Endothelial cell of umbilical vein (primary cell): ENCODE results near the gene CLRN1. TPM values are rescaled to one million over a fixed set of nuclear protein-coding genes. Genes with fewer than 3 reads are reported as not detected.

Source experiments
- BruUV-seq: library from RNA; stranded (reverse); fragments of 400-500 nt; replicated peaks from 2 replicates; lab custom pipeline; 2021; lab: Mats Ljungman, UMichigan
- CTCF ChIA-PET: fragments of 300-600, 350-600 bp; sonication (Branson Sonifier 250); formaldehyde crosslinking; loops from one replicate; lab custom pipeline; 2021; ENCODE audit warnings: antibody characterized with exemption, inconsistent platforms; lab: Charles Lee
- POLR2A ChIA-PET: fragments of 300-600, 350-600 bp; sonication (Branson Sonifier 250); formaldehyde crosslinking; loops from one replicate; lab custom pipeline; 2021; ENCODE audit warnings: antibody characterized with exemption, inconsistent platforms; lab: Charles Lee
- DNase-seq: peaks from one replicate; pipeline ENCODE4 v3.0.0-alpha.2; 2011; ENCODE audit warnings: low read depth, low spot score
- FAIRE-seq: peaks from 2 replicates; lab custom pipeline; 2011; peaks lifted over from hg19 to GRCh38; lab: Jason Lieb, UNC
- H2AFZ ChIP-seq: 2 replicates; pipeline ENCODE4 v1.6.0; 2012; ENCODE audit warnings: low read depth, low read length, control low read depth, inconsistent platforms
- H3K27ac ChIP-seq: 2 replicates; pipeline ENCODE4 v1.5.1; 2011; ENCODE audit warnings: low read depth, mild to moderate bottlenecking, control low read depth, low read length, moderate library complexity; ENCODE audit not compliant: insufficient read depth
- H3K27me3 ChIP-seq, 2 experiments: 2 replicates each; pipeline versions ENCODE4 v1.6.0 to v1.6.1; 2011; ENCODE audit warnings: low read length in 2 of 2, mixed read lengths in 1 of 2; ENCODE audit not compliant: control insufficient read depth in 2 of 2, insufficient read depth in 2 of 2
- H3K36me3 ChIP-seq, 2 experiments: 2 replicates in 1 of 2; 3 replicates in 1 of 2; pipeline ENCODE4 v1.5.1; 2011; ENCODE audit warnings: low read length in 2 of 2, mild to moderate bottlenecking in 1 of 2, moderate library complexity in 1 of 2; ENCODE audit not compliant: control insufficient read depth in 2 of 2, insufficient read depth in 2 of 2; ENCODE audit errors: extremely low read depth in 1 of 2
- H3K4me1 ChIP-seq: 3 replicates; pipeline ENCODE4 v1.5.1; 2011; ENCODE audit warnings: mild to moderate bottlenecking, low read length; ENCODE audit not compliant: control insufficient read depth, insufficient read depth; ENCODE audit errors: extremely low read depth
- H3K4me2 ChIP-seq: 2 replicates; pipeline ENCODE4 v1.6.1; 2011; ENCODE audit warnings: low read length, control low read depth, mixed read lengths; ENCODE audit not compliant: insufficient read depth
- H3K4me3 ChIP-seq, 3 experiments: fragments of 200-600 bp in 1 of 3; sonication (generic), shearing (Covaris generic) in 1 of 3; replicated peaks in 1 of 3; 2 replicates each; pipeline ENCODE4 v1.5.1; 2011 to 2016; ENCODE audit warnings: control low read depth in 3 of 3, low read length in 3 of 3, mild to moderate bottlenecking in 2 of 3, inconsistent platforms in 1 of 3, low read depth in 1 of 3, moderate library complexity in 1 of 3; ENCODE audit not compliant: insufficient read depth in 1 of 3
- H3K79me2 ChIP-seq: 2 replicates; pipeline ENCODE4 v1.6.0; 2012; ENCODE audit warnings: low read length, inconsistent platforms; ENCODE audit not compliant: control insufficient read depth, insufficient read depth
- H3K9ac ChIP-seq: replicated peaks from 2 replicates; pipeline ENCODE3; 2011; ENCODE audit warnings: low read length, control low read depth; ENCODE audit not compliant: insufficient read depth; ENCODE audit errors: extremely low read depth
- H3K9me1 ChIP-seq: replicated peaks from 3 replicates; pipeline ENCODE4 v1.6.0; 2011; ENCODE audit warnings: mild to moderate bottlenecking, low read length; ENCODE audit not compliant: control insufficient read depth, insufficient read depth; ENCODE audit errors: extremely low read depth
- H3K9me3 ChIP-seq: replicated peaks from 2 replicates; pipeline ENCODE4 v1.5.1; 2012; ENCODE audit warnings: low read length, inconsistent platforms; ENCODE audit not compliant: control insufficient read depth, insufficient read depth
- H4K20me1 ChIP-seq: replicated peaks from 2 replicates; pipeline ENCODE3; 2011; ENCODE audit warnings: mild to moderate bottlenecking, low read length; ENCODE audit not compliant: control insufficient read depth, insufficient read depth; ENCODE audit errors: extremely low read depth
- CTCF ChIP-seq, 2 donors: IDR thresholded peaks; 1 replicate in 1 of 2; 2 replicates in 1 of 2; pipeline ENCODE4 v1.5.1; 2011; ENCODE audit warnings: low read length in 2 of 2, mild to moderate bottlenecking in 2 of 2, moderate library complexity in 2 of 2, control low read depth in 1 of 2, inconsistent platforms in 1 of 2, low read depth in 1 of 2; ENCODE audit not compliant: insufficient read depth in 1 of 2; ENCODE audit errors: extremely low read depth in 1 of 2
- EZH2 ChIP-seq: IDR thresholded peaks from 2 replicates; pipeline ENCODE4 v1.6.1; 2012; ENCODE audit warnings: borderline replicate concordance, low read depth, mild to moderate bottlenecking, moderate library complexity, low read length, inconsistent platforms; ENCODE audit not compliant: severe bottlenecking
- FOS ChIP-seq: IDR thresholded peaks from 2 replicates; pipeline ENCODE4 v1.6.1; 2011; ENCODE audit warnings: mild to moderate bottlenecking, low read length, moderate library complexity, borderline replicate concordance; ENCODE audit not compliant: insufficient read depth
- GATA2 ChIP-seq: IDR thresholded peaks from 2 replicates; pipeline ENCODE4 v1.7.0; 2011; ENCODE audit warnings: low read depth, mild to moderate bottlenecking, moderate library complexity, mixed read lengths, low read length; ENCODE audit not compliant: insufficient read length, insufficient read depth
- JUN ChIP-seq: IDR thresholded peaks from 2 replicates; pipeline ENCODE4 v1.6.1; 2011; ENCODE audit warnings: borderline replicate concordance, low read depth; ENCODE audit not compliant: insufficient read length, insufficient read depth
- MAX ChIP-seq: IDR thresholded peaks from 2 replicates; pipeline ENCODE4 v1.6.1; 2011; ENCODE audit not compliant: insufficient read depth, insufficient read length
- MYC ChIP-seq: IDR thresholded peaks from one replicate; pipeline ENCODE4 v1.6.1; 2011; ENCODE audit warnings: mild to moderate bottlenecking, low read depth, low read length
- POLR2A ChIP-seq: IDR thresholded peaks from 2 replicates; pipeline ENCODE4 v1.6.1; 2012; ENCODE audit warnings: low read depth, mild to moderate bottlenecking, control low read depth, low read length
- POLR2AphosphoS5 ChIP-seq: IDR thresholded peaks from 2 replicates; pipeline ENCODE4 v1.6.1; 2012; ENCODE audit warnings: low read depth, mild to moderate bottlenecking, control low read depth, low read length, moderate library complexity; ENCODE audit not compliant: insufficient read depth
- dilution Hi-C: fragments of 300-500 bp; cut with MboI; formaldehyde crosslinking; loops from one replicate; pipeline ENCODE4 v1.15.0; 2019; ENCODE audit warnings: low sequenced_read_pairs; ENCODE audit not compliant: extremely low pct_ligation_motif_present
- intact Hi-C: fragments of 100-400 bp; cut with micrococcal nuclease; formaldehyde crosslinking; loops from one replicate; pipeline ENCODE4 v1.10.0; 2022
- polyA plus RNA-seq, 4 experiments: library from polyadenylated mRNA; depleted of rRNA in 3 of 4; stranded (reverse) in 3 of 4; unstranded in 1 of 4; fragments of >200 nt; gene quantifications; 2 replicates each; pipeline versions ENCODE4 v1.2.1 to v1.2.3, GENCODE V29; 2011 to 2012; ENCODE audit warnings: missing spikeins in 1 of 4
- total RNA-seq: library from RNA; stranded (reverse); gene quantifications from 2 replicates; pipeline ENCODE4 v1.2.3, GENCODE V29; 2021

CLRN1 gene
- total and polyA plus RNA-seq, 2 donors (not counting 3 experiments of a cell fraction or from before 2014, with no cell fraction given): not detected

DNA sequence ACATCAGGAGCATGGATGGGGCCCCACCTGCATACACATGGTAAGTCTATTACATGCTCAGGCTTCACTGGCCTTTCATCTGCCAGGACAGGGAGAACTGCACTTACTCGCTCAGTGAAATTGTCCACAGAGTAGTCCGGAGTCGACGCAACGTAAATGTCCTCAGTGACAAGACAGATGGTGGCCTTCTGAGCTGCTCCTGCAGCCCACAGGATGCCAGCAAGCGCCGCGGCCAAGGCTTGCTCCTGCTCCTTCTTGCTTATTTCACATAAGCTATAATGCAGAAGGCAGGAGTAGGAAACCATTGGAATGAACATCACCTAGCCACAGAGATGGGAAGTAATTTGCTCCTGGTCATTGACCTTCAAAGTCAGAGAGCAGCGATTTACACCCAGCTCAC, 81.7 kb downstream of the CLRN1 start:
- TF ChIP-seq POLR2A (no peak), MYC (no peak), POLR2AphosphoS5 (no peak), JUN (no peak)
- H3K27me3 ChIP-seq: peaks cover 0 to 2% of the 10 kb centered on the region in 2 experiments
- dilution Hi-C loops (no loop called here), intact Hi-C loops (no loop called here)
- ChIA-PET CTCF (interaction anchor here (1.3 kb wide), 1 partner anchor 103 kb away, joined by 3 read pairs; no protein-coding TSS in a partner anchor), POLR2A (no interaction called here)
- H2AFZ ChIP-seq: no peak overlapping the region
- no peaks in the 10 kb centered on the region for H3K4me1 ChIP-seq
- no peak overlapping the region for H3K9ac ChIP-seq
- BruUV-seq: no TSS peak
- H3K79me2 ChIP-seq: no peaks in the 10 kb centered on the region
- FAIRE-seq (no peak), DNase-seq (no peak)
- no peaks in the 10 kb centered on the region for H3K36me3 ChIP-seq
- H3K9me3 ChIP-seq: no peaks in the 10 kb centered on the region
- no peak overlapping the region for H3K4me3 ChIP-seq
- H3K27ac ChIP-seq: no peak overlapping the region
- H3K4me2 ChIP-seq: no peak overlapping the region
- H3K9me1 ChIP-seq: no peaks in the 10 kb centered on the region
- no peaks in the 10 kb centered on the region for H4K20me1 ChIP-seq

DNA sequence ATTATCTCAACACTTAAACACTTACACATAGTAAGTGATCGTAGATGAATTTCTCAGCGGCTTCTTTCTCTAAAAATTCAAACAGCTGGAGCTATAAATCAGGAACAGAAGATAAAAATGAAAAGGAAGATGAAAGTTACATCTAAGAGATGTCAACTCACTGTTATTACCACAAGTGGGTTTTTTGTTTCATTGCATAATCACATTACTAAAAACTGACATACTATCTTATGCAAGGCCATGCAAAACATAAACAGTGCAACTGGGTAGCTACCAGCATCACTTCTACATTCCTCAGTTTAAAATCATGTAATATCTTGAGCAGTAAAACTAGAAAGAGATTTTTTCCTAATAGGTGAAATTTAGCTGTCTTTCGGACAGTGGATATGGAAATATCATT, 82.2 kb downstream of the CLRN1 start:
- Histone ChIP-seq H3K9me3 (no peaks in the 10 kb centered on the region), H3K27ac (no peak overlapping the region), H3K36me3 (no peaks in the 10 kb centered on the region), H3K4me3 (no peak overlapping the region), H3K79me2 (no peaks in the 10 kb centered on the region), H3K4me2 (no peak overlapping the region), H2AFZ (no peak overlapping the region), H3K4me1 (no peaks in the 10 kb centered on the region), H3K27me3 (peaks cover 0 to 2% of the 10 kb centered on the region in 2 experiments), H3K9me1 (no peaks in the 10 kb centered on the region), H3K9ac (no peak overlapping the region), H4K20me1 (no peaks in the 10 kb centered on the region)
- FAIRE-seq (no peak), DNase-seq (no peak)
- BruUV-seq: no TSS peak
- intact Hi-C loops: no loop called here
- ChIA-PET CTCF (interaction anchor here (1.3 kb wide), 1 partner anchor 102 kb away, joined by 3 read pairs; no protein-coding TSS in a partner anchor), POLR2A (no interaction called here)
- TF ChIP-seq POLR2A (no peak), MYC (no peak), CTCF (IDR thresholded peaks at IDR 0.05; ENCODE audit: extremely low read depth in 1 of 2, insufficient read depth in 1 of 2, low read depth in 1 of 2, low read length in 2 of 2) (no peak), GATA2 (no peak), MAX (no peak), FOS (no peak), EZH2 (no peak), POLR2AphosphoS5 (no peak), JUN (no peak)
- dilution Hi-C loops: no loop called here
